ENCODE measurements around the gene BABAM2.
"Not testable (repeated sequence)": the region's sequence is repeated elsewhere in the genome, so short reads cannot be mapped to it uniquely, and the experiment has no call there.

Gene BABAM2

DNA sequence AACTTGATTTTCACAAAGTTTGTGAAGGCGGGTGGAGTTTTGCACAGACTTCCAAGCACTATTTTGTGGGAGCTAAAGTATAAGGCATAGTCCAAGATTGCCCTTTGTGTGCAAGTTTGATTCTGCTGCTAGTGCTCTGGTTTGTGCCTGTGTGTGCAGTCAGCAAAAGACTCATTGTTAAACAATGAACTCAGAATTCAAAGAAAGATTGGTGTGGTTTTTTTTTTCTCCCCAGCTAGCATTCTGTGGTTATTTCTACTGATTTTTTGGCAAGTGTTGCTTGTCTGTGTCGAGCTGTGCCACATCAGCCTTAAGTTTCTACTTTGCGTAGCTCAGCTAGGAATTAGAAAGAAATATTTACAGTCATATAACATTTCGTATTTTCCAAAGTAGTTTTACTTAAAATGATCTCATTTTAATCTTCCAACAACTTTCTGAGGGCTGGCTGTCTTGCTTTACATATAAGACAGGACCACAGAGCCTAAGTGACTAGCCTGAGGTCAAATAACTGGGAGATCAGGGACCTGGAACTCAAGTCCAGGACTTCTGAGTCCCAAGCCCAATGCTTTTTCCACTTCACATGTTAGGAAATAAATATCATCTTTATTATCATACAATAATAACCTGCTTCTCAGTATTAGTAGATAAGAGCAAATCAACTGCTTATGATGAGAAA lies 69.8 kb downstream of the BABAM2 start:
- DNase-seq (ENCODE audit: low read depth): no peak
- TF ChIP-seq, protein P1, sequence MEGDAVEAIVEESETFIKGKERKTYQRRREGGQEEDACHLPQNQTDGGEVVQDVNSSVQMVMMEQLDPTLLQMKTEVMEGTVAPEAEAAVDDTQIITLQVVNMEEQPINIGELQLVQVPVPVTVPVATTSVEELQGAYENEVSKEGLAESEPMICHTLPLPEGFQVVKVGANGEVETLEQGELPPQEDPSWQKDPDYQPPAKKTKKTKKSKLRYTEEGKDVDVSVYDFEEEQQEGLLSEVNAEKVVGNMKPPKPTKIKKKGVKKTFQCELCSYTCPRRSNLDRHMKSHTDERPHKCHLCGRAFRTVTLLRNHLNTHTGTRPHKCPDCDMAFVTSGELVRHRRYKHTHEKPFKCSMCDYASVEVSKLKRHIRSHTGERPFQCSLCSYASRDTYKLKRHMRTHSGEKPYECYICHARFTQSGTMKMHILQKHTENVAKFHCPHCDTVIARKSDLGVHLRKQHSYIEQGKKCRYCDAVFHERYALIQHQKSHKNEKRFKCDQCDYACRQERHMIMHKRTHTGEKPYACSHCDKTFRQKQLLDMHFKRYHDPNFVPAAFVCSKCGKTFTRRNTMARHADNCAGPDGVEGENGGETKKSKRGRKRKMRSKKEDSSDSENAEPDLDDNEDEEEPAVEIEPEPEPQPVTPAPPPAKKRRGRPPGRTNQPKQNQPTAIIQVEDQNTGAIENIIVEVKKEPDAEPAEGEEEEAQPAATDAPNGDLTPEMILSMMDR (IDR thresholded peaks at IDR 0.05; ENCODE audit: low read depth, low read length, missing control alignments): no peak
- H3K4me3 ChIP-seq (ENCODE audit: low read depth, low read length): no peak overlapping the region

DNA sequence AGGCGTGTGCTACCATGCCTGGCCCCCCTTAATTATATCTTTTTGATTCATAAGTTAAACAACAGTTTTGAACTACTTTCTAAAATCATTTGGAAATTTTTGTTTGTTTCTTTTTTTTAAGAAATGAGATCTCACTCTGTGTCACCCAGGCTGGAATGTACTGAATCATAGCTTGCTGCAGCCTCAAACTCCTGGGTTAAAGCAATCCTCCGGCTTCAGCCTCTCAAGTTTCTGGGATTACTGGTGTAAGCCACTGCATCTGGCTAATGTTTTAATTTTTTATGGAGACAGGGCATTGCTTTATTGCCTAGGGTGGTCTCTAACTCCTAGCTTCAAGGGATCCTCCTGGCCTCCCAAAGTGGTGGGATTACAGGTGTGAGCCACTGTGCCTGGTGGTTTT lies 71.5 kb downstream of the BABAM2 start:
- TF ChIP-seq, protein P1 (IDR thresholded peaks at IDR 0.05; ENCODE audit: low read depth, low read length, missing control alignments): no peak
- no peak overlapping the region for H3K4me3 ChIP-seq (ENCODE audit: low read depth, low read length)
- DNase-seq (ENCODE audit: low read depth): no peak

- TF ChIP-seq, protein P1 (IDR thresholded peaks at IDR 0.05; ENCODE audit: low read depth, low read length, missing control alignments): no peak
- DNase-seq (ENCODE audit: low read depth): no peak
- H3K4me3 ChIP-seq (ENCODE audit: low read depth, low read length): no peak overlapping the region
These were observed 72.9 kb downstream of the BABAM2 start for GRCh38 chr2:27963472-27963871.

DNA sequence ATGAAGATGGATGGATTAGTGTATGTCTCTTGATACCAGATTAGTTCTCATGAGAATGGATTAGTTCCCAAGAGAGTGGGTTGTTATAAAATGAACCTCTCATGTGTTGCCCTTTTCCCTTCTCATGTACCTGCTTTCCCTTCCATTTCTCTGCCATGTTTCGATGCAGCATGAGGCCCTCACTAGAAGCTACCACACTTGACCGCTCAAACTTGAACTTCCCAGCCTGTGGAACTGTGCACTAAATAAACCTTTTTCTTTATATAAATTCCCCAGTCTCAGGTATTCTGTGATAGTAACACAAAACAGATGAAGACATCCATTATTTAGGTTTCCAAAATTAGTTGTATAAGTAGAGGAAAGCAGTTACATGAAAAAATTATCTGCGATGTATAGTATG lies 73.5 kb downstream of the BABAM2 start:
- no peak for DNase-seq (ENCODE audit: low read depth)
- H3K4me3 ChIP-seq (ENCODE audit: low read depth, low read length): no peak overlapping the region
- TF ChIP-seq, protein P1 (IDR thresholded peaks at IDR 0.05; ENCODE audit: low read depth, low read length, missing control alignments): no peak

DNA sequence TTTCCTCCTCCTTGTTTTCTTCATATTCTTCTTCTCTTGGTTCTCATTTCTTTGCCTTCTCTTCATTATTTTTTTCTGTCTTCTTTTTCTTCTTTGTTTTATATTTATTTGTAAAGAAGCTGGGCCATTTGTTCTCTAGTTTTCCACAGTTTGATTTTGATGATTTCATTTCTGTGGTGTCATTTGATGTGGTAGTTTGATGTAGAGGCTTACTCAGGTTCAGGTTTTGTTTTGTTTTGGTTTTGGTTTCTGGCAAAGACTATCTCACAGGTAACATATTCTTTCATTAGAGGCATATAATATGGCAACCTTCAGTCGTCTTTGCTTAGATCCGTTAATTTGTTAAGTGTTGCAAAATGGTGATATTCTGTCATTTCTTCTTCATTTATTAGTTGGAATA lies 75.3 kb downstream of the BABAM2 start:
- DNase-seq (ENCODE audit: low read depth): no peak
- no peak overlapping the region for H3K4me3 ChIP-seq (ENCODE audit: low read depth, low read length)
- TF ChIP-seq, protein P1 (IDR thresholded peaks at IDR 0.05; ENCODE audit: low read depth, low read length, missing control alignments): no peak

DNA sequence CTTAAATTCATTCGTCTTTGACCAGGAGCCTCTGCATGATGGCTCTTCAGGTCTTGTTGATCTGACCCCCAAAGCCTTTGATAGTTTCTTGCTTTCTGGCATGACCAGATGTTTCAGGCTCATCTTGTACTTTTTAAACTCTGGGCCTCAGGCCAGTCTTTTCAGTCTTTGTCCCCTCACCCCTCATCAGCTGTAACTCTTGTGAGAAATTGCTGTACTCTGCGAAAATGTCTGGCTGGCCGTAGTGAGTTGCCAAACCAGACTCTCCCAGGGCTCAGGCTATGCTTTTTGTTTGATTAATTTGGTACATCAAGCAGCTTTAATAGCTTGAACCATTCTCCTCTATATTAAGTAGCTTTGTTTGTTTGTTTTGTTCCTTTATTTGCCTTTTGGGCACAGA lies 75.9 kb downstream of the BABAM2 start:
- DNase-seq (ENCODE audit: low read depth): no peak
- TF ChIP-seq, protein P1 (IDR thresholded peaks at IDR 0.05; ENCODE audit: low read depth, low read length, missing control alignments): no peak
- H3K4me3 ChIP-seq (ENCODE audit: low read depth, low read length): no peak overlapping the region

GRCh38 chr2:27967076-27967475 lies 76.5 kb downstream of the BABAM2 start:
- TF ChIP-seq, protein P1 (IDR thresholded peaks at IDR 0.05; ENCODE audit: low read depth, low read length, missing control alignments): no peak
- DNase-seq (ENCODE audit: low read depth): no peak
- H3K4me3 ChIP-seq (ENCODE audit: low read depth, low read length): no peak overlapping the region

GRCh38 chr2:27968045-27968444 lies 77.5 kb downstream of the BABAM2 start:
- DNase-seq (ENCODE audit: low read depth); H3K4me3 ChIP-seq (ENCODE audit: low read depth, low read length): not testable (repeated sequence)

DNA sequence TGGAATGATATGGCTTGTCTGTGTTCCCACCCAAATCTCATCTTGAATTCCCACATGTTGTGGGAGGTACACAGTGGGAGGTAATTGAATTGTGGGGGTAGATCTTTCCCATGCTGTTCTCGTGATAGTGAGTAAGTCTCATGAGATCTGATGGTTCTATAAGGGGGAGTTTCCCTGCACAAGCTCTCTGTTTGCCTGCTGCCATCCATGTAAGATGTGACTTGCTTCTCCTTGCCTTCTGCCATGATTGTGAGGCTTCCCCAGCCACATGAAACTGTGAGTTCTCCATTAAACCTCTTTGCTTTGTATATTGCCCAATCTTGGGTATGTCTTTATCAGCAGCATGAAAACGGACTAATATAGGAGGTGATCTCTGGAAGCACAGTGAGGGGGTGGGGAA lies 78.4 kb downstream of the BABAM2 start:
- H3K4me3 ChIP-seq (ENCODE audit: low read depth, low read length); DNase-seq (ENCODE audit: low read depth): not testable (repeated sequence)
